Adrenal gland (tissue), 12 donors: ENCODE data around the gene SLC9A3. TPM values are rescaled to one million over a fixed set of nuclear protein-coding genes. Genes with fewer than 3 reads are reported as not detected.

Source experiments
- DNase-seq, 7 donors: peaks; one replicate each; pipeline ENCODE4 v3.0.0-alpha.2; 2019 to 2020
- H3K27ac ChIP-seq, 5 donors: fragments of 200-600 bp; sonication (generic) in 4 of 5; 1 replicate in 3 of 5; 2 replicates in 2 of 5; pipeline versions ENCODE4 v1.5.1 to v1.8.0; 2016 to 2020; ENCODE audit warnings: mild to moderate bottlenecking in 1 of 5
- H3K27me3 ChIP-seq: fragments of 200-600 bp; 2 replicates; pipeline ENCODE4 v1.8.0; 2021
- H3K36me3 ChIP-seq, 2 donors: fragments of 200-600 bp; replicated peaks in 1 of 2; 1 replicate in 1 of 2; 2 replicates in 1 of 2; pipeline versions ENCODE4 v1.5.1 to v1.8.0; 2018 to 2022
- H3K4me1 ChIP-seq, 2 donors: fragments of 200-600 bp; replicated peaks in 1 of 2; 1 replicate in 1 of 2; 2 replicates in 1 of 2; pipeline versions ENCODE4 v1.5.1 to v1.8.0; 2018 to 2021
- H3K4me3 ChIP-seq, 4 donors: fragments of 200-600 bp; sonication (generic) in 3 of 4; one replicate each; pipeline ENCODE4 v1.5.1; 2016 to 2018
- H3K9me3 ChIP-seq, 3 donors: fragments of 200-600 bp; sonication (generic) in 1 of 3; replicated peaks in 1 of 3; 1 replicate in 2 of 3; 2 replicates in 1 of 3; pipeline versions ENCODE4 v1.5.1 to v1.8.0; 2016 to 2021
- POLR2A ChIP-seq, 2 donors: fragments of 450-650 bp; IDR thresholded peaks; one replicate each; pipeline ENCODE4 v1.6.1; 2017; ENCODE audit warnings: antibody characterized with exemption in 2 of 2, mild to moderate bottlenecking in 2 of 2, moderate library complexity in 1 of 2
- WGBS, 4 donors: extraction: QIAGEN DNeasy Blood & Tissue Kit in 2 of 4; methylation state at CpG; one replicate each; pipeline versions ENCODE4 v1.1.5 to v1.1.7; 2013 to 2017; 5-methylcytosine and 5-hydroxymethylcytosine counted together
- intact Hi-C, 2 donors: fragments of 100-400 bp; cut with DNase I; formaldehyde crosslinking; loops; one replicate each; pipeline versions ENCODE4 v1.14.1 to v1.15.0; 2022 to 2023
- polyA plus RNA-seq, 3 donors: library from polyadenylated mRNA; stranded (reverse); fragments of 200-250 nt in 2 of 3; fragments of 350-450 nt in 1 of 3; fragmentation: Illumina TruSeq in 1 of 3; extraction: RNeasy Lipid Tissue Mini Kit (QIAGEN cat#74804) in 1 of 3; gene quantifications; one replicate each; pipeline ENCODE4 v1.2.3, GENCODE V29; 2013 to 2014
- total RNA-seq, 9 donors: library from RNA; depleted of rRNA in 4 of 9; stranded (reverse); fragments of >200 nt in 4 of 9; fragments of 120-200 nt in 1 of 9; fragmentation: NEBNext Ultra II Directional in 1 of 9; extraction: Animal tissue kit (Norgen Biotek cat#: 25700) in 1 of 9; gene quantifications; one replicate each; pipeline versions ENCODE4 v1.1.0 to v1.2.4, GENCODE V29; 2013 to 2023
- TF ChIP-seq, protein P1 (sequence below), 6 experiments: fragments of 450-650 bp in 4 of 6; fragments of 200-600 bp in 2 of 6; sonication (generic) in 1 of 6; IDR thresholded peaks; 1 replicate in 5 of 6; 2 replicates in 1 of 6; pipeline versions ENCODE4 v1.5.1 to v1.8.0; 2016 to 2021; ENCODE audit warnings: antibody characterized with exemption in 6 of 6, mild to moderate bottlenecking in 2 of 6, moderate library complexity in 1 of 6
- donor health status: healthy with polysubstance abuse.
- donor health status: Bipolar disorder and iron deficiency.
- donor health status: DM: yes; HTN: yes; CAD: no.
- donor health status: DM: no; HTN: no; CAD: no.
- donor health status: DM: no; HTN: no; CAD: no.
- donor health status: DM: yes; HTN: yes; CAD: no.

Gene SLC9A3
- total and polyA plus RNA-seq, 12 donors: 0.83 to 5.5 (median 1.7) TPM

DNA sequence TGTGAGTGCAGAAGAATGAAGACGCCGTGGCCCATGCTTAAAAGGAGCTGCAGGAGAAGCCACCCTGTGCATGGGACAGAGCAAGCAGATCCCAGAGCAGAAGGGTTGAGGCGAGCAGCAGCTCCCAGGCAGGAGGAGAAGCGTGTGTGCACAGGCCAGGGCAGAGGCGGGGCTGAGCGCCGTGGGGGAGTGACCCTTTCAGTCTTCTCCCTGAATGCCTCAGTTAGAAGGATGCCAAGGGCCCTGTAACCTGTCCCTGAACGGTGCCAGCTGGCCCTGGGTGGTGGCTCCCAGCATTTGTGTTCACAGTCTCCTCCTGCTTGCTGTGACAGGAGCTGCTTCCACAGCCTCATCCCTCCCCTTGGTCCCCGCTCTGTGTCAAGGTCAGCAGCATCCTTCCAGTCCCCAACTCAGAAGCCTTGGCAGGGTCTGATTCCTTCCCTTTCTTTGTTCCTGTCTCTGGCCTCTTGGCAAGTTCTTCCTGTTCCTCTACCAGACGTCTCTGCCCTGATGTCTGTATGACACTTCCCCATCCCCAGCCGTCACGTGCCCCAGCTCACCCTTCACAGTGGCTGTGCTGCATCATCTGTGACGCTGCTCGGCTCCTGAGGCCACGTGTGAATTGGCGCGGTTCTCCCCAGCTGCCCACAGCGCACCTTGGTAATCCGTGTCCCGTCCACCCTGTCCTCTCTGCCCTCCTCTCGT is 76.0 kb downstream of the SLC9A3 start:
- Histone ChIP-seq H3K27ac (peak overlapping the region in 1 of 5 donors; percentile 9), H3K4me1 (peaks cover 0 to 10% of the 10 kb centered on the region in 2 donors), H3K4me3 (no peak overlapping the region), H3K9me3 (peaks cover 0 to 11% (median 5%) of the 10 kb centered on the region in 3 donors), H3K27me3 (no peaks in the 10 kb centered on the region), H3K36me3 (peaks cover 0 to 41% of the 10 kb centered on the region in 2 donors)
- TF ChIP-seq, protein P1, sequence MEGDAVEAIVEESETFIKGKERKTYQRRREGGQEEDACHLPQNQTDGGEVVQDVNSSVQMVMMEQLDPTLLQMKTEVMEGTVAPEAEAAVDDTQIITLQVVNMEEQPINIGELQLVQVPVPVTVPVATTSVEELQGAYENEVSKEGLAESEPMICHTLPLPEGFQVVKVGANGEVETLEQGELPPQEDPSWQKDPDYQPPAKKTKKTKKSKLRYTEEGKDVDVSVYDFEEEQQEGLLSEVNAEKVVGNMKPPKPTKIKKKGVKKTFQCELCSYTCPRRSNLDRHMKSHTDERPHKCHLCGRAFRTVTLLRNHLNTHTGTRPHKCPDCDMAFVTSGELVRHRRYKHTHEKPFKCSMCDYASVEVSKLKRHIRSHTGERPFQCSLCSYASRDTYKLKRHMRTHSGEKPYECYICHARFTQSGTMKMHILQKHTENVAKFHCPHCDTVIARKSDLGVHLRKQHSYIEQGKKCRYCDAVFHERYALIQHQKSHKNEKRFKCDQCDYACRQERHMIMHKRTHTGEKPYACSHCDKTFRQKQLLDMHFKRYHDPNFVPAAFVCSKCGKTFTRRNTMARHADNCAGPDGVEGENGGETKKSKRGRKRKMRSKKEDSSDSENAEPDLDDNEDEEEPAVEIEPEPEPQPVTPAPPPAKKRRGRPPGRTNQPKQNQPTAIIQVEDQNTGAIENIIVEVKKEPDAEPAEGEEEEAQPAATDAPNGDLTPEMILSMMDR (IDR thresholded peaks at IDR 0.05): no peak
- TF ChIP-seq POLR2A (IDR thresholded peaks at IDR 0.05): no peak
- DNase-seq: peak; percentile 40 to 73 (median 60)
- intact Hi-C loops: no loop called here
- 74 to 85% (median 83%) methylated on average over 20 to 21 of the region's 21 CpGs for WGBS, 4 donors

DNA sequence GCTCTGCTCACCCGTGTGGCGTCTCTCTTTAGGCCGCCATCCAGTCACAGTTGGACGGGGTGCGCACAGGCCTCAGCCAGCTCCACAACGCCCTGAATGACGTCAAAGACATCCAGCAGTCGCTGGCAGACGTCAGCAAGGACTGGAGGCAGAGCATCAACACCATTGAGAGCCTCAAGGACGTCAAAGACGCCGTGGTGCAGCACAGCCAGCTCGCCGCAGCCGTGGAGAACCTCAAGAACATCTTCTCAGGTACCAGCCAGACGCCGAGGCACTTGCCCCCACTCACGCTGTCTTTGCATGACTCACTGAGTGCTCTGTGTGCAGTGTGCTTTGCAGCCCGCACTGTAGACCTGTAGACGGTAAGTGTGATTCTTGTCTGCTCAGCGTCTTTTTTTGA is 76.7 kb downstream of the SLC9A3 start:
- no peaks in the 10 kb centered on the region for H3K27me3 ChIP-seq
- peak in 1 of 7 donors; percentile 48 for DNase-seq
- TF ChIP-seq, protein P1 (IDR thresholded peaks at IDR 0.05): no peak
- TF ChIP-seq POLR2A (IDR thresholded peaks at IDR 0.05): no peak

DNA sequence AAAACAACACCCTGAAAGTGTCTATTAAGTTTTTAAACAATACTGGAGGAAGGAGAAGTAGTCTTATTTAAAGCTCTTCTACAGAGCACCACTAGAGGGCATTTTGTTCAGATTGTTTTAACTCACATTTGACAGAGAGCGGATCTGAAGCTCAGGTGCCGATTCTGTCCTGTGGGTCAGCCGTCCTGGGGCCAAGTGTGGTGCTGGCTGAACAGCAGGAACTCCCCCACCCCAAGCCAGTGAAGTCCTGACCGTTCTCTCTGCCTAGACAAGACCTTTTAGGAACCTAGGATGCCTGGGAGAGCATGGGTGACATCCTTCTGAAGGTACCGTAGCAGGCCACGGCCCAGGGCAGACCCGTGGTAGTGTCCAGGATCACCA is 77.4 kb downstream of the SLC9A3 start:
- H3K9me3 ChIP-seq: peaks cover 0 to 5% (median 5%) of the 10 kb centered on the region in 3 donors
- H3K4me1 ChIP-seq: peaks cover 6 to 17% of the 10 kb centered on the region in 2 donors
- no peak overlapping the region for H3K4me3 ChIP-seq
- DNase-seq: peak in 2 of 7 donors; percentile 15 to 43
- intact Hi-C loops: no loop called here
- H3K27ac ChIP-seq: no peak overlapping the region
- peaks cover 0 to 34% of the 10 kb centered on the region in 2 donors for H3K36me3 ChIP-seq
- TF ChIP-seq, protein P1 (IDR thresholded peaks at IDR 0.05): peak; percentile 34 to 56 (median 36)
- TF ChIP-seq POLR2A (IDR thresholded peaks at IDR 0.05): no peak
- WGBS, 4 donors: 45 to 60% (median 51%) methylated on average over 4 to 7 of the region's 7 CpGs
- no peaks in the 10 kb centered on the region for H3K27me3 ChIP-seq

More for the DNA sequence above, 76.7 kb downstream of the SLC9A3 start:
- 88 to 92% (median 91%) methylated on average over 17 to 21 of the region's 21 CpGs for WGBS, 4 donors
- Histone ChIP-seq H3K9me3 (peaks cover 0 to 11% (median 5%) of the 10 kb centered on the region in 3 donors), H3K27ac (peak overlapping the region in 1 of 5 donors; percentile 9), H3K36me3 (peaks cover 0 to 34% of the 10 kb centered on the region in 2 donors), H3K4me3 (no peak overlapping the region), H3K4me1 (peaks cover under 1 to 10% of the 10 kb centered on the region in 2 donors)
- intact Hi-C loops: no loop called here

DNA sequence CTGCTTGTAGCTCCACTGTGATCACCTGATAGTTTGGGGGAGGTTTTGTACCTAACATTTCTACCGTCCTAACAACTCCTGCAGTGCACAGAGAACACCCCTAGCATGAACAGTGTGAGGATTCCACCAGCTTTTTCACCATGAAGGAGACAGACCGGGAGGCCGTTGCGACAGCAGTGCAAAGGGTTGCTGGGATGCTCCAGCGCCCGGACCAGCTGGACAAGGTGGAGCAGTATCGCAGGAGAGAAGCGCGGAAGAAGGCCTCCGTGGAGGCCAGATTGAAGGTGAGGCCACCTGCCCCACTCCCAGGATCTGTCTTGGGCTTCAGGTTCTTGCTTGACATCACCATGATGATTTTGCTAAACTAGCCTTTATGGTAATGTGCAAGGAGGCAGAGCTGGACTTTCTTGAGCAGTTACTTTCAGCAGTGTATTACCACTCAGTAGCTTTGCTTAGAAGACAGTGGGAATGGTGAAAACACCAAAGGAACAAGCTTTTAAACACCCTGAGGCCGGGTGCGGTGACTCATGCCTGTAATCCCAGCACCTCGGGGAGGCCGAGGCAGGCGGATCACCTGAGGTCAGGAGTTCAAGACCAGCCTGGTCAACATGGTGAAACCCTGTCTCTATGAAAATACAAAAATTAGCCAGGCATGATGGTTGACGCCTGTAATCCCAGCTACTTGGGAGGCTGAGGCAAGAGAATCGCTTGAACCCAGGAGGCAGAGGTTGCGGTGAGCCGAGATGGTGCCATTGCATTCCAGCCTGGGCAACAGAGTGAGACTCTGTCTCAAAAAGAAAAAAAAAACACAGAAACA is 78.0 kb downstream of the SLC9A3 start:
- 87 to 89% (median 89%) methylated on average over 19 of the region's 19 CpGs for WGBS, 4 donors
- no peak overlapping the region for H3K4me3 ChIP-seq
- intact Hi-C loops: no loop called here
- H3K27me3 ChIP-seq: no peaks in the 10 kb centered on the region
- DNase-seq: peak in 2 of 7 donors; percentile 6 to 42
- peaks cover 6 to 18% of the 10 kb centered on the region in 2 donors for H3K4me1 ChIP-seq
- H3K27ac ChIP-seq: no peak overlapping the region
- TF ChIP-seq, protein P1 (IDR thresholded peaks at IDR 0.05): no peak
- TF ChIP-seq POLR2A (IDR thresholded peaks at IDR 0.05): no peak
- peaks cover 0 to 34% of the 10 kb centered on the region in 2 donors for H3K36me3 ChIP-seq
- no peaks in the 10 kb centered on the region for H3K9me3 ChIP-seq
